ENCODE data around the gene PRKAG2.

PRKAG2 gene

DNA sequence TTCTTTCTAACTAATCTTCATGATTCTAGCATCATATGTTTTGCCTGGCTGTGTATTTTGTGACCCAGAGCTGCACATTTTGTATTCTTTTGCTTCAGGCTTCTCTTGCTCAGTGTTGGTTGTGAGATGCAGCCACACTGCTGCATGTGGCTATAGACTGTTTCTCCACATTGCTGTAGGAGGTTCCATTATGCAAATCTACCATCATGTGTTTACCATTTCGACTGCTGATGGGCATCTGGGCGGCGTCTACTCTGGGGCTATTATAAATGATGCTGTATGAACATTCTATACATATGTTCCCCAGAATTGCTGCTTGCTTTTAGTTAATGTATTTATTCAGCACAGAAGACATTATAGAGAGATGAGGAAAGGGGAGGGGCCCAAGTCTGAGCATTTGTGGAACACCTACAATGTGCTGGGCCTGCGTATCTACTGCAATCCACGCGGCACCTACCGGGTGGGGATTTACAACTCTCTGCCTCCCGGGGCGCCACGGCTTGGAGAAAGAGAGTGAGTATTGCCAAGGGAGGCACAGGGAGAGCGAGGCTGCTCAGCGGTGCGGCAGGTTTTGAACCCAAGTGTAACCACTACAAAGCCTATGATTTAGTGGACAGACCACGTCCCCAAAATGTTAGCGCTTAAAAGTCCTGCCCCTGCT lies 172.5 kb downstream of the PRKAG2 start:
- TF ChIP-seq, protein P1, sequence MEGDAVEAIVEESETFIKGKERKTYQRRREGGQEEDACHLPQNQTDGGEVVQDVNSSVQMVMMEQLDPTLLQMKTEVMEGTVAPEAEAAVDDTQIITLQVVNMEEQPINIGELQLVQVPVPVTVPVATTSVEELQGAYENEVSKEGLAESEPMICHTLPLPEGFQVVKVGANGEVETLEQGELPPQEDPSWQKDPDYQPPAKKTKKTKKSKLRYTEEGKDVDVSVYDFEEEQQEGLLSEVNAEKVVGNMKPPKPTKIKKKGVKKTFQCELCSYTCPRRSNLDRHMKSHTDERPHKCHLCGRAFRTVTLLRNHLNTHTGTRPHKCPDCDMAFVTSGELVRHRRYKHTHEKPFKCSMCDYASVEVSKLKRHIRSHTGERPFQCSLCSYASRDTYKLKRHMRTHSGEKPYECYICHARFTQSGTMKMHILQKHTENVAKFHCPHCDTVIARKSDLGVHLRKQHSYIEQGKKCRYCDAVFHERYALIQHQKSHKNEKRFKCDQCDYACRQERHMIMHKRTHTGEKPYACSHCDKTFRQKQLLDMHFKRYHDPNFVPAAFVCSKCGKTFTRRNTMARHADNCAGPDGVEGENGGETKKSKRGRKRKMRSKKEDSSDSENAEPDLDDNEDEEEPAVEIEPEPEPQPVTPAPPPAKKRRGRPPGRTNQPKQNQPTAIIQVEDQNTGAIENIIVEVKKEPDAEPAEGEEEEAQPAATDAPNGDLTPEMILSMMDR (IDR thresholded peaks at IDR 0.05): no peak
- Histone ChIP-seq H3K4me3 (no peak overlapping the region), H3K27ac (no peak overlapping the region)
- DNase-seq (ENCODE audit: low spot score): no peak

DNA sequence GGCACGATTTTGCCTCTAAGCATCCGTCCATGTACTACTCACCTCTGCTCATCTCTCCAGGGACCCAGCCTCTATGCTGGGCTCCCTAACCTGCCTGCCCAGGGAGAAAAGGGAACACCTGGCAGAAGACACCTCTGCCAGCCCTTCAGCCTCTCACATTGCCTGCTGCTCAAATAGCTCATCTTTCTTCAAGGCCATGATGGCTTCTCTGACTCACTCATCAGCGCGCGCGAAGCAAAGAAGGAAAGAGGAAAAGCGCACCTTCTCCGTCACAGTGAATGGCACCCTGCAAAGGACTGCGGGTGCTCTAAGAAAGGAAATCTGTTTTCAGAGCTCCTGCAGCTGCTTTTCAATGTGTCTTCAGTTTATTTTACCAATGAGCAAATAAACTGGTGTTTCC lies 174.0 kb downstream of the PRKAG2 start:
- TF ChIP-seq, protein P1 (IDR thresholded peaks at IDR 0.05): no peak
- no peak for DNase-seq (ENCODE audit: low spot score)
- Histone ChIP-seq H3K4me3 (no peak overlapping the region), H3K27ac (no peak overlapping the region)

DNA sequence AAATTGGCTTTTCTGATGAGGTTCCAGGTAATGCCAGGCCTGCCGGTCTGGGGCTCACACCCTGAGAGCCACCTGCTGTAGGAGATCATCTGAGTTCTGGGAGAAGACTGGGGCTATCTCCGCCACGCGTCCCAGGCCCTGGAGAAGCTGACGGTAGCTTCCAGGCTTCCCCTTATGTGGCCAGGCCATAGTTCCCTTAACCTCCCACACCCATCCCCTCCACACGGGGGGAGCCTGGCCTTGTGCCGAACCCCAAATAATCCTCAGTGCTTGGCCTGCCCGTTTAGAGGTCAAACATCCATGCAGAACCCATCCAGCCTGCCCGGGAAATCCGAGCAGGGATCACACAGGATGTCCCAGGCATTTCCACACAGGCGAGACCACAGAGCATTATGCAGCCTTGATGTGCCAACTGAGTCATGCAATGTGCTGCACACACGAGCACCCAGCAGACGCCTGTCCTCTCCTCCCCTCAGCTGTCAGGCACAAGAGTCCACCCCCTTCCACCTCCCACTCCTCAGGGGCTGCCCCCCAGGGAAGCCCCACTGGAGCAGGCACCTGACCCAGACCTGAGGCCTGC lies 176.2 kb downstream of the PRKAG2 start:
- TF ChIP-seq, protein P1 (IDR thresholded peaks at IDR 0.05): no peak
- Histone ChIP-seq H3K27ac (no peak overlapping the region), H3K4me3 (no peak overlapping the region)
- DNase-seq (ENCODE audit: low spot score): no peak

DNA sequence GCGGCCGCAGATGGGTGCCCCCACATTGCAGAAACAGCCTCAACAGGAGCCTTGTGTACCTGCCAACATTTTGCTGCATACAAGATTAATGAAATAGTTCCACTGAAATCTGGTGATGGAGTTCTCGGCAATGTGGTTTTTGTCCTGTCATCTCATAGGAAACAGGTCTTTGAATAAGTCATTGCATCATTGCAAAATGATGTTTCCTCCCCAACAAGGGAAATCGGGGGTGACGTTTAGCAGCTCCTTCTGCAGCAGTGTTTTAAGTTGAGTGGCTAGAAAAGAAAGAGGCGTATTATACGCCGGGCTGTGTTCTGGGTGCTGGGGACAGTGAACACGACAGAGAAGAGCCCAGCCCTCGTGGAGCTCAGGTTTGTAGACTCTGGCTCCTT lies 177.0 kb downstream of the PRKAG2 start:
- H3K4me3 ChIP-seq: no peak overlapping the region
- TF ChIP-seq, protein P1 (IDR thresholded peaks at IDR 0.05): no peak

DNA sequence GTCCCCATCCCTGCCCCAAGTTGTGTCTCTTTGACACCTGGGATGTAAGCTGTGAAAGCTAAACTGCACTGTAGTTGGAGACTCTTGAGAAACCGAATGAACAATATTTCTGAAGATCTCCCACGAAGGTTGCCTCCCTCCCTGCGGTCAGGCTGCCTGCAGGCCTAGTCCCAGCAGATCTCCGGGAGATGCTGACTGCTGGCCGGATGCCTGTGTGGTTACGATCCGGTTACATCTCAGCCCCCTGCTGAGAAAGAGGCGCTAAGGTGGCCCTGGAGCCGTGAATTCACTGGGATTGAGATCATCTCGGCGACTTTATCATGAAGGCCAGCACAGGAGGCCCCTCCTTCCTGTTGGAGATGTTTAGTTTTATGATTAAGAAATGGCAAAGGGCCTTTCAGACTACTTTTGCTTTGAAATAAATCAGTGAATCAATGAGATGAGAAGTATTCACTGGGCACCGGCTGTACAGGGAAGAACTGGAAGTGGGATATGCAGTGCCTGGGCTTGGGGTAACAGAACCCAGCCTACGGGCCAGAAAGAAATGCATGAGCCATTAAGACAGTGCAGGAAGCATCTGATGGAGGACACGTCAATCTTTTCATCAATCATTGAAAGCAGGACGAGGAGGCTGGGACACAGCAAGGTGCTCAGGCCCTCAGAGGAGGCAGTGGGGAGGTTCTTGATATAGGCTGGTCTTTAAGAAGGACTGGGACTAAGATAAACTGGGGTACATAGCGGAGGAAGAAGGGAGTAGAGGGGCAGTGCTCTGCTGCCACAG lies 177.6 kb downstream of the PRKAG2 start:
- Histone ChIP-seq H3K27ac (no peak overlapping the region), H3K4me3 (no peak overlapping the region)
- no peak for DNase-seq (ENCODE audit: low spot score)
- TF ChIP-seq, protein P1 (IDR thresholded peaks at IDR 0.05): no peak

More for the DNA sequence above, 177.0 kb downstream of the PRKAG2 start:
- no peak for DNase-seq (ENCODE audit: low spot score)
- H3K27ac ChIP-seq: no peak overlapping the region

DNA sequence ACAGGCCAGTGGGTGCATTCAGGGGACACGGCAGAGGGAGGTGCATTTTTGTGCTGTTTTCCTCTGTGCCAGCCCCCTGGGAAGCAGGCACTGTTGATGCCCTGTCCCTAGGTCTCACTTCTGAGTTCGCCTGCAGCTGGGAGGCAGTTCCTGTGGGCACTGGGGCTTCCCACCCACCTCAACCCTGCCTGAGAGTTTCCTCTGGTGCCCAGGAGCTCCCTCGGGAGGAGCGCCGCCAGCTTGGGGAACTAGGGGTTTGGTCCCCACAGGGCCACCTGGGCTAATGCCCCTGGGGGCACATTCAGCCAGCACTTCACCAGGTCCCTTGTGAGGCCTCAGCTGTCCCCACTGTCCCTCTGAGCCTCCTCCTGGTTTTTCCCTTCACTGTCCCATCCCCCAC lies 179.0 kb downstream of the PRKAG2 start:
- TF ChIP-seq, protein P1 (IDR thresholded peaks at IDR 0.05): no peak
- no peak overlapping the region for H3K4me3 ChIP-seq
- H3K27ac ChIP-seq: no peak overlapping the region
- DNase-seq (ENCODE audit: low spot score): no peak

Measured in coronary artery (tissue), 2 donors.